RPMI7951 (cell line): ENCODE results near the gene CBX7. TPM values are rescaled to one million over a fixed set of nuclear protein-coding genes. Genes with fewer than 3 reads are reported as not detected.

ENCODE experiments used
- DNase-seq: peaks from one replicate; pipeline ENCODE4 v3.0.0-alpha.2; 2012; ENCODE audit warnings: low read depth
- total RNA-seq: library from RNA; depleted of rRNA; stranded (reverse); fragments of >200 nt; shearing (Covaris generic); gene quantifications from 2 replicates; pipeline ENCODE4 v1.2.3, GENCODE V29; 2014

The CBX7 gene
- total RNA-seq, 1 experiment from 2014 or later = 1.4 TPM

GRCh38 chr22:39125622-39126021, 26.9 kb downstream of the CBX7 start:
- DNase-seq = no peak

- DNase-seq = no peak
Measured at GRCh38 chr22:39123751-39124581, 28.5 kb downstream of the CBX7 start.

- no peak for DNase-seq
Measured at GRCh38 chr22:39122772-39123470, 29.6 kb downstream of the CBX7 start.

- DNase-seq = no peak
Measured at GRCh38 chr22:39120983-39121382, 31.5 kb downstream of the CBX7 start.

- DNase-seq = peak; percentile 56
Measured at GRCh38 chr22:39117585-39118191, 34.8 kb downstream of the CBX7 start.

GRCh38 chr22:39115977-39116621, 36.4 kb downstream of the CBX7 start:
- DNase-seq = no peak

- no peak for DNase-seq
Measured at GRCh38 chr22:39115570-39115969, 36.9 kb downstream of the CBX7 start.

- no peak for DNase-seq
Measured at GRCh38 chr22:39114112-39114511, 38.4 kb downstream of the CBX7 start.

GRCh38 chr22:39110631-39111561, 41.6 kb downstream of the CBX7 start:
- DNase-seq = no peak

GRCh38 chr22:39109361-39109760, 43.1 kb downstream of the CBX7 start:
- DNase-seq = no peak

GRCh38 chr22:39108487-39108886, 44.0 kb downstream of the CBX7 start:
- no peak for DNase-seq

GRCh38 chr22:39106326-39106725, 46.2 kb downstream of the CBX7 start:
- DNase-seq = no peak

GRCh38 chr22:39103431-39103830, 49.0 kb downstream of the CBX7 start:
- DNase-seq = no peak

- DNase-seq = no peak
Measured at GRCh38 chr22:39101226-39101625, 51.3 kb downstream of the CBX7 start.

GRCh38 chr22:39098576-39098975, 53.9 kb downstream of the CBX7 start:
- DNase-seq = no peak

GRCh38 chr22:39098026-39098425, 54.5 kb downstream of the CBX7 start:
- DNase-seq = no peak

- DNase-seq = no peak
Measured at GRCh38 chr22:39097098-39098020, 55.1 kb downstream of the CBX7 start, which contains the start of gene APOBEC3H. Gene APOBEC3H, plus strand, starts transcription at chr22:39097244. Its CDS starts 3,035 bp downstream, at chr22:39100279.

GRCh38 chr22:39095971-39096370, 56.5 kb downstream of the CBX7 start:
- DNase-seq = no peak

GRCh38 chr22:39094717-39095389, 57.6 kb downstream of the CBX7 start:
- no peak for DNase-seq
